ENCODE results near the gene TF. TPM values are rescaled to one million over a fixed set of nuclear protein-coding genes. Genes with fewer than 3 reads are reported as not detected.

Gene TF
- total RNA-seq, 2 experiments from 2014 or later: 0.15 to 0.25 TPM

GRCh38 chr3:133759740-133760305, 13.6 kb downstream of the TF start:
- POLR2A ChIA-PET: no interaction called here
- H3K27ac ChIP-seq (ENCODE audit: low read depth, low read length, poor library complexity, severe bottlenecking): no peak overlapping the region
- no peak for TF ChIP-seq EZH2phosphoT487 (IDR thresholded peaks at IDR 0.05; ENCODE audit: borderline replicate concordance, low read depth, low read length)
- TF ChIP-seq CTCF (conservative IDR thresholded peaks at IDR 0.05; ENCODE audit: low read length): no peak
- CTCF ChIA-PET (ENCODE audit: unreplicated experiment): no interaction called here
- no peak for DNase-seq (ENCODE audit: low spot score)
- no peak overlapping the region for H3K4me2 ChIP-seq (ENCODE audit: low read length)
- H3K4me3 ChIP-seq (ENCODE audit: low read depth, low read length, poor library complexity, severe bottlenecking): no peak overlapping the region
- no peaks in the 10 kb centered on the region for H3K36me3 ChIP-seq (ENCODE audit: insufficient read depth, low read length)
- H3K79me2 ChIP-seq (ENCODE audit: insufficient read depth, low read depth, low read length): no peaks in the 10 kb centered on the region
- H3K9me3 ChIP-seq (ENCODE audit: low read length): no peaks in the 10 kb centered on the region
- H4K20me1 ChIP-seq (ENCODE audit: insufficient read depth, low read length): no peaks in the 10 kb centered on the region
- no peaks in the 10 kb centered on the region for H3K9me2 ChIP-seq (ENCODE audit: insufficient read depth, low read length)
- intact Hi-C loops (cut with micrococcal nuclease; ENCODE audit: unreplicated experiment): no loop called here
- H3K4me1 ChIP-seq (ENCODE audit: insufficient read depth, low read length, poor library complexity, severe bottlenecking): no peaks in the 10 kb centered on the region
- H2AFZ ChIP-seq (ENCODE audit: low read length): no peak overlapping the region
- BruUV-seq (replicated peaks): no TSS peak

GRCh38 chr3:133760916-133761315, 14.7 kb downstream of the TF start:
- H3K4me2 ChIP-seq (ENCODE audit: low read length): no peak overlapping the region
- TF ChIP-seq CTCF (conservative IDR thresholded peaks at IDR 0.05; ENCODE audit: low read length): no peak
- TF ChIP-seq EZH2phosphoT487 (IDR thresholded peaks at IDR 0.05; ENCODE audit: borderline replicate concordance, low read depth, low read length): no peak
- ChIA-PET POLR2A (no interaction called here), CTCF (ENCODE audit: unreplicated experiment) (no interaction called here)
- no peaks in the 10 kb centered on the region for H3K9me3 ChIP-seq (ENCODE audit: low read length)
- H3K36me3 ChIP-seq (ENCODE audit: insufficient read depth, low read length): no peaks in the 10 kb centered on the region
- H3K79me2 ChIP-seq (ENCODE audit: insufficient read depth, low read depth, low read length): no peaks in the 10 kb centered on the region
- intact Hi-C loops (cut with micrococcal nuclease; ENCODE audit: unreplicated experiment): no loop called here
- no peak overlapping the region for H2AFZ ChIP-seq (ENCODE audit: low read length)
- H3K27ac ChIP-seq (ENCODE audit: low read depth, low read length, poor library complexity, severe bottlenecking): no peak overlapping the region
- BruUV-seq (replicated peaks): no TSS peak
- H3K4me1 ChIP-seq (ENCODE audit: insufficient read depth, low read length, poor library complexity, severe bottlenecking): no peaks in the 10 kb centered on the region
- no peaks in the 10 kb centered on the region for H3K9me2 ChIP-seq (ENCODE audit: insufficient read depth, low read length)
- no peaks in the 10 kb centered on the region for H4K20me1 ChIP-seq (ENCODE audit: insufficient read depth, low read length)
- no peak for DNase-seq (ENCODE audit: low spot score)
- H3K4me3 ChIP-seq (ENCODE audit: low read depth, low read length, poor library complexity, severe bottlenecking): no peak overlapping the region

GRCh38 chr3:133761605-133762484, 15.7 kb downstream of the TF start:
- H3K9me2 ChIP-seq (ENCODE audit: insufficient read depth, low read length): no peaks in the 10 kb centered on the region
- intact Hi-C loops (cut with micrococcal nuclease; ENCODE audit: unreplicated experiment): no loop called here
- no peaks in the 10 kb centered on the region for H4K20me1 ChIP-seq (ENCODE audit: insufficient read depth, low read length)
- no TSS peak for BruUV-seq (replicated peaks)
- no peak overlapping the region for H2AFZ ChIP-seq (ENCODE audit: low read length)
- no peaks in the 10 kb centered on the region for H3K79me2 ChIP-seq (ENCODE audit: insufficient read depth, low read depth, low read length)
- ChIA-PET CTCF (ENCODE audit: unreplicated experiment) (no interaction called here), POLR2A (no interaction called here)
- no peak for TF ChIP-seq CTCF (conservative IDR thresholded peaks at IDR 0.05; ENCODE audit: low read length)
- no peak for TF ChIP-seq EZH2phosphoT487 (IDR thresholded peaks at IDR 0.05; ENCODE audit: borderline replicate concordance, low read depth, low read length)
- DNase-seq (ENCODE audit: low spot score): no peak
- no peak overlapping the region for H3K4me3 ChIP-seq (ENCODE audit: low read depth, low read length, poor library complexity, severe bottlenecking)
- H3K4me1 ChIP-seq (ENCODE audit: insufficient read depth, low read length, poor library complexity, severe bottlenecking): no peaks in the 10 kb centered on the region
- H3K36me3 ChIP-seq (ENCODE audit: insufficient read depth, low read length): no peaks in the 10 kb centered on the region
- no peak overlapping the region for H3K27ac ChIP-seq (ENCODE audit: low read depth, low read length, poor library complexity, severe bottlenecking)
- H3K9me3 ChIP-seq (ENCODE audit: low read length): no peaks in the 10 kb centered on the region
- H3K4me2 ChIP-seq (ENCODE audit: low read length): no peak overlapping the region
